Measurements from ENCODE around the gene DNMBP.
A peak's percentile ranks its signal among the peaks of the same experiment; 100 is the strongest.
"Not testable (repeated sequence)": the region's sequence is repeated elsewhere in the genome, so short reads cannot be mapped to it uniquely, and the experiment has no call there.

The DNMBP gene

GRCh38 chr10:99855479-99856071, 154.2 kb downstream of the DNMBP start:
- no peak for DNase-seq

GRCh38 chr10:99854860-99855259, 154.9 kb downstream of the DNMBP start:
- DNase-seq, result no peak

- no peak for DNase-seq
These were observed 156.1 kb downstream of the DNMBP start for GRCh38 chr10:99853655-99854054.

GRCh38 chr10:99852481-99853213, 157.1 kb downstream of the DNMBP start:
- DNase-seq, result no peak

GRCh38 chr10:99851825-99852224, 157.9 kb downstream of the DNMBP start:
- DNase-seq, result no peak

GRCh38 chr10:99850767-99851340, 158.9 kb downstream of the DNMBP start:
- no peak for DNase-seq

- DNase-seq, result no peak
These were observed 159.6 kb downstream of the DNMBP start for GRCh38 chr10:99850021-99850766.

- no peak for DNase-seq
These were observed 160.2 kb downstream of the DNMBP start for GRCh38 chr10:99849536-99849935.

GRCh38 chr10:99849057-99849456, 160.7 kb downstream of the DNMBP start:
- DNase-seq, result no peak

- peak; percentile 77 to 78 for DNase-seq
These were observed 163.8 kb downstream of the DNMBP start for GRCh38 chr10:99845837-99846382.

GRCh38 chr10:99844433-99844955, 165.3 kb downstream of the DNMBP start:
- DNase-seq, result no peak

- no peak for DNase-seq
These were observed 166.4 kb downstream of the DNMBP start for GRCh38 chr10:99843310-99843709.

- DNase-seq, result no peak
These were observed 168.0 kb downstream of the DNMBP start for GRCh38 chr10:99841746-99842145.

GRCh38 chr10:99840859-99841258, 168.9 kb downstream of the DNMBP start:
- not testable (repeated sequence) for DNase-seq

GRCh38 chr10:99836711-99837110, 173.0 kb downstream of the DNMBP start:
- no peak for DNase-seq

GRCh38 chr10:99835947-99836346, 173.8 kb downstream of the DNMBP start:
- no peak for DNase-seq

- no peak for DNase-seq
These were observed 175.3 kb downstream of the DNMBP start for GRCh38 chr10:99834410-99834809.

GRCh38 chr10:99832439-99832838, 177.3 kb downstream of the DNMBP start:
- no peak for DNase-seq

- no peak for DNase-seq
These were observed 181.3 kb downstream of the DNMBP start for GRCh38 chr10:99828464-99828863.

GRCh38 chr10:99827936-99828335, 181.8 kb downstream of the DNMBP start:
- DNase-seq, result no peak

Data from CD4-positive, alpha-beta T cell treated with Interleukin-4 for 1 hour (primary cell).